Neuronal stem cell (in vitro differentiated cells): ENCODE measurements around the gene ALDH3B2.

Experiments used
- DNase-seq: peaks from one replicate; pipeline ENCODE4 v3.0.0-alpha.2; 2013; ENCODE audit warnings: low spot score
- H2AFZ ChIP-seq: one replicate; pipeline ENCODE4 v1.6.1; 2013; ENCODE audit warnings: mild to moderate bottlenecking, low read length, inconsistent platforms
- H2AK5ac ChIP-seq: 2 replicates; pipeline ENCODE4 v1.6.1; 2013; ENCODE audit warnings: low read depth, mild to moderate bottlenecking, inconsistent platforms, low read length, moderate library complexity, mixed read lengths
- H2BK120ac ChIP-seq: 2 replicates; pipeline ENCODE4 v1.6.1; 2013; ENCODE audit warnings: low read depth, mild to moderate bottlenecking, inconsistent platforms, low read length, moderate library complexity, mixed read lengths
- H2BK12ac ChIP-seq: one replicate; pipeline ENCODE4 v1.6.1; 2013; ENCODE audit warnings: low read length, inconsistent platforms
- H2BK15ac ChIP-seq: 2 replicates; pipeline ENCODE4 v1.6.1; 2013; ENCODE audit warnings: mild to moderate bottlenecking, low read length, inconsistent platforms, mixed read lengths
- H2BK5ac ChIP-seq: one replicate; pipeline ENCODE4 v1.6.1; 2013; ENCODE audit warnings: inconsistent platforms, mild to moderate bottlenecking, low read length, moderate library complexity
- H3K14ac ChIP-seq: one replicate; pipeline ENCODE4 v1.6.1; 2013; ENCODE audit warnings: low read length, inconsistent platforms
- H3K18ac ChIP-seq: 2 replicates; pipeline ENCODE4 v1.6.1; 2013; ENCODE audit warnings: low read length, inconsistent platforms
- H3K23ac ChIP-seq: 2 replicates; pipeline ENCODE4 v1.6.1; 2013; ENCODE audit warnings: low read depth, mild to moderate bottlenecking, mixed read lengths, low read length, inconsistent platforms; ENCODE audit not compliant: poor library complexity
- H3K27ac ChIP-seq: replicated peaks from 3 replicates; pipeline ENCODE4 v1.5.1; 2013; ENCODE audit warnings: low read length, inconsistent platforms
- H3K27me3 ChIP-seq, 3 experiments: 2 replicates each; pipeline ENCODE4 v1.6.1; 2013; ENCODE audit warnings: low read length in 3 of 3, mild to moderate bottlenecking in 2 of 3, inconsistent platforms in 1 of 3, low read depth in 1 of 3, mixed read lengths in 1 of 3, moderate library complexity in 1 of 3; ENCODE audit not compliant: control insufficient read depth in 3 of 3, insufficient read depth in 3 of 3
- H3K36me3 ChIP-seq, 2 donors: replicated peaks in 1 of 2; 2 replicates each; pipeline ENCODE4 v1.6.1; 2013; ENCODE audit warnings: low read length in 2 of 2; ENCODE audit not compliant: control insufficient read depth in 2 of 2, insufficient read depth in 2 of 2
- H3K4ac ChIP-seq: 2 replicates; pipeline ENCODE4 v1.6.1; 2013; ENCODE audit warnings: inconsistent platforms, mild to moderate bottlenecking, low read length, moderate library complexity
- H3K4me1 ChIP-seq, 2 donors: 1 replicate in 1 of 2; 2 replicates in 1 of 2; pipeline ENCODE4 v1.6.1; 2013; ENCODE audit warnings: low read length in 2 of 2, low read depth in 1 of 2; ENCODE audit not compliant: control insufficient read depth in 2 of 2, insufficient read depth in 1 of 2
- H3K4me2 ChIP-seq: one replicate; pipeline ENCODE4 v1.6.1; 2013; ENCODE audit warnings: mild to moderate bottlenecking, low read length, inconsistent platforms; ENCODE audit not compliant: insufficient read depth, poor library complexity, severe bottlenecking
- H3K4me3 ChIP-seq, 2 donors: 2 replicates each; pipeline ENCODE4 v1.5.1; 2013; ENCODE audit warnings: low read length in 2 of 2, mild to moderate bottlenecking in 2 of 2, inconsistent platforms in 1 of 2, moderate library complexity in 1 of 2
- H3K79me1 ChIP-seq: one replicate; pipeline ENCODE4 v1.6.1; 2013; ENCODE audit warnings: low read depth, mild to moderate bottlenecking, inconsistent platforms, low read length, moderate library complexity
- H3K9ac ChIP-seq: one replicate; pipeline ENCODE4 v1.6.1; 2013; ENCODE audit warnings: mild to moderate bottlenecking, low read depth, low read length, inconsistent platforms; ENCODE audit not compliant: poor library complexity
- H3K9me3 ChIP-seq, 2 donors: replicated peaks in 1 of 2; 2 replicates each; pipeline versions ENCODE3 to v1.6.1; 2013; ENCODE audit warnings: low read length in 2 of 2, mild to moderate bottlenecking in 2 of 2, inconsistent platforms in 1 of 2, low read depth in 1 of 2, mixed read lengths in 1 of 2, moderate library complexity in 1 of 2; ENCODE audit not compliant: control insufficient read depth in 2 of 2, insufficient read depth in 1 of 2
- H4K8ac ChIP-seq: one replicate; pipeline ENCODE4 v1.6.1; 2013; ENCODE audit warnings: low read depth, mild to moderate bottlenecking, inconsistent platforms, low read length, moderate library complexity
- H4K91ac ChIP-seq: one replicate; pipeline ENCODE4 v1.6.1; 2013; ENCODE audit warnings: low read length, low read depth, mild to moderate bottlenecking, inconsistent platforms; ENCODE audit not compliant: poor library complexity
- WGBS, 2 donors: extraction: QIAGEN DNeasy Blood & Tissue Kit; methylation state at CpG; one replicate each; pipeline ENCODE4 v1.1.7; 2013; ENCODE audit warnings: missing lambda C conversion rate in 2 of 2, mixed read lengths in 1 of 2; ENCODE audit not compliant: insufficient read length in 2 of 2, insufficient replicate concordance in 1 of 2; ENCODE audit errors: extremely low coverage in 2 of 2; 5-methylcytosine and 5-hydroxymethylcytosine counted together

The ALDH3B2 gene

GRCh38 chr11:67696998-67697397 is 22.6 kb upstream of the ALDH3B2 start:
- no peak overlapping the region for H3K23ac ChIP-seq
- no peak overlapping the region for H3K4me2 ChIP-seq
- no peak overlapping the region for H4K91ac ChIP-seq
- no peak overlapping the region for H3K4ac ChIP-seq
- H2AK5ac ChIP-seq, result no peak overlapping the region
- H4K8ac ChIP-seq, result no peak overlapping the region
- no peak overlapping the region for H3K14ac ChIP-seq
- no peaks in the 10 kb centered on the region for H3K36me3 ChIP-seq
- H2BK12ac ChIP-seq, result no peak overlapping the region
- no CpG with 5 or more reads among the region's 7 CpGs for WGBS, 2 donors
- H2AFZ ChIP-seq, result no peak overlapping the region
- DNase-seq, result no peak
- H3K27ac ChIP-seq, result no peak overlapping the region
- H3K4me1 ChIP-seq, result peaks cover 0 to 7% of the 10 kb centered on the region in 2 donors
- H2BK120ac ChIP-seq, result no peak overlapping the region
- H2BK15ac ChIP-seq, result no peak overlapping the region
- peaks cover 0 to 9% of the 10 kb centered on the region in 2 donors for H3K9me3 ChIP-seq
- peak overlapping the region in 1 of 2 donors; percentile 63 for H3K4me3 ChIP-seq
- no peak overlapping the region for H2BK5ac ChIP-seq
- H3K18ac ChIP-seq, result peak overlapping the region; percentile 4
- H3K27me3 ChIP-seq, result peaks cover 0 to 35% (median 0%) of the 10 kb centered on the region in 3 experiments
- H3K9ac ChIP-seq, result no peak overlapping the region
- H3K79me1 ChIP-seq, result no peaks in the 10 kb centered on the region

DNA sequence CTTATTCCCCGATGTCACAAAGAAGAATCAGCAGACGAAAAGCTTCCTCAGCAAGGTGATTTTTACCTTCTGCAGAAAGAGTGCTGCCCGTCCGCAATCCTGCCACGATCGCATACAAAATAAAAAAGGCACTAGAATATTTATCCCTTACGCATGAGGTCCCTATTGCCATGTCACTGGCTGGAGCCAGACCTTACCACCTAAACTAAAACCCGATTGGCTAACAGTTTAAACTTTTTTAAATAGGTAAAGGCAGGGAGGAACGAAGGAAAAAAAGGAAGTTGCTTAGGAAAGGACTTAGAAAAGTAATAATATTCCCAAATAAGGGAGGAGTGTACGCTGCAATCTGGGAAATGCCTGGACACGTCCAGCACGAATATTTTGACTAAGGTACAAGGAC is 21.2 kb upstream of the ALDH3B2 start:
- H3K79me1 ChIP-seq, result no peaks in the 10 kb centered on the region
- no peak overlapping the region for H3K18ac ChIP-seq
- H3K23ac ChIP-seq, result no peak overlapping the region
- H3K4me2 ChIP-seq, result no peak overlapping the region
- H3K27me3 ChIP-seq, result peaks cover 0 to 35% (median 0%) of the 10 kb centered on the region in 3 experiments
- H3K4me1 ChIP-seq, result peaks cover 0 to 7% of the 10 kb centered on the region in 2 donors
- H3K9me3 ChIP-seq, result peaks cover 0 to 9% of the 10 kb centered on the region in 2 donors
- no CpG with 5 or more reads among the region's 12 CpGs for WGBS, 2 donors
- no peak overlapping the region for H2AFZ ChIP-seq
- H2BK5ac ChIP-seq, result no peak overlapping the region
- H4K91ac ChIP-seq, result no peak overlapping the region
- H3K14ac ChIP-seq, result no peak overlapping the region
- H4K8ac ChIP-seq, result no peak overlapping the region
- no peak overlapping the region for H2BK12ac ChIP-seq
- H2AK5ac ChIP-seq, result no peak overlapping the region
- no peak overlapping the region for H3K4ac ChIP-seq
- no peak overlapping the region for H2BK120ac ChIP-seq
- H3K36me3 ChIP-seq, result no peaks in the 10 kb centered on the region
- no peak overlapping the region for H3K27ac ChIP-seq
- DNase-seq, result no peak
- no peak overlapping the region for H3K4me3 ChIP-seq
- H2BK15ac ChIP-seq, result no peak overlapping the region
- no peak overlapping the region for H3K9ac ChIP-seq

DNA sequence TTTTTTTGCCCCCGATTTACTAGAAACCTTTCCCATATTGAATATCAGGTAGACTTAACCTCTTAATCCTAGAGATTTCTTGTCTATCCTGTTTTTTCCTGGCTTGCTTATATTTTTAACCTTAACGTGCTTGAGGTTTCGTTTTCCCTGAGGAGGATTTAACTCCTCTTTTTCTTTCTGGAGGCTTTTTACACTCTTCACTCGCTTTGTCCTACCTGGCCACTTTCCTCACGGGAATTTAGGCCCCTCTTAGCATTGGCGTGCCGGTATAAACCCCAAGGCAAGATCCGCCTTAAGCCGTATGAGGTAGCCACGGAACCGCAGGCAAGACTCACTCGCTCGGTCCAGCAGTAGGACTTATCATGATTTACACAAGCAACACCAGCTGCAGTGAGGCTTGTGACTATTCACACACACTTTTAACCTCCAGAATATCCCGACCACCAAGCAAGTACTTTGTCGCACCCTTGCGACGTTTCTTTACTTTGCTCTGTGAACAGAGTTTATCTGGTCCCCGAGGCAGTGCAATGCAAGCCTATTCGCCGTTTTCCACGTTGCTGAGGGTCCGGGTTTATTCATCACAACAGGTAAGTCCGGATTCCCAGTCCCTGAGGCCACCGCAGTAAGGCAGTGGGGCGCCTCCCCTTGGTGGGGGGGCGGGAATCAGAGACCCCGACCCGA is 20.6 kb upstream of the ALDH3B2 start:
- no peak overlapping the region for H3K9ac ChIP-seq
- H3K18ac ChIP-seq, result no peak overlapping the region
- peaks cover 0 to 33% (median 0%) of the 10 kb centered on the region in 3 experiments for H3K27me3 ChIP-seq
- peak overlapping the region; percentile 65 for H3K23ac ChIP-seq
- peaks cover 0 to 9% of the 10 kb centered on the region in 2 donors for H3K9me3 ChIP-seq
- no peaks in the 10 kb centered on the region for H3K36me3 ChIP-seq
- H3K4me3 ChIP-seq, result no peak overlapping the region
- H3K4me2 ChIP-seq, result no peak overlapping the region
- H2BK5ac ChIP-seq, result peak overlapping the region; percentile 75
- H2AFZ ChIP-seq, result no peak overlapping the region
- no peak overlapping the region for H3K27ac ChIP-seq
- H3K4ac ChIP-seq, result no peak overlapping the region
- peak overlapping the region; percentile 82 for H3K14ac ChIP-seq
- no CpG with 5 or more reads among the region's 28 CpGs for WGBS, 2 donors
- no peak overlapping the region for H2BK15ac ChIP-seq
- DNase-seq, result no peak
- H2BK120ac ChIP-seq, result no peak overlapping the region
- peak overlapping the region; percentile 70 for H4K8ac ChIP-seq
- H4K91ac ChIP-seq, result no peak overlapping the region
- H2AK5ac ChIP-seq, result no peak overlapping the region
- H3K79me1 ChIP-seq, result no peaks in the 10 kb centered on the region
- no peak overlapping the region for H2BK12ac ChIP-seq
- H3K4me1 ChIP-seq, result peaks cover 0 to 2% of the 10 kb centered on the region in 2 donors

- Histone ChIP-seq H3K27me3 (peaks cover 0 to 40% (median 0%) of the 10 kb centered on the region in 3 experiments), H3K9me3 (peaks cover 0 to 3% of the 10 kb centered on the region in 2 donors), H3K4me2 (no peak overlapping the region), H3K9ac (no peak overlapping the region), H4K91ac (no peak overlapping the region), H3K23ac (no peak overlapping the region), H3K36me3 (no peaks in the 10 kb centered on the region), H2BK15ac (no peak overlapping the region), H2BK12ac (no peak overlapping the region), H2BK5ac (no peak overlapping the region), H3K4me1 (no peaks in the 10 kb centered on the region), H3K4me3 (no peak overlapping the region), H2AFZ (no peak overlapping the region), H2AK5ac (no peak overlapping the region), H3K18ac (no peak overlapping the region), H3K79me1 (no peaks in the 10 kb centered on the region), H3K27ac (no peak overlapping the region), H3K4ac (no peak overlapping the region), H3K14ac (no peak overlapping the region), H2BK120ac (no peak overlapping the region), H4K8ac (no peak overlapping the region)
- no peak for DNase-seq
- no CpG with 5 or more reads among the region's 2 CpGs for WGBS, 2 donors
These were observed 16.7 kb upstream of the ALDH3B2 start for GRCh38 chr11:67691149-67691548.
